A673 (cell line): Measurements from ENCODE around the gene RIPOR2. TPM values are rescaled to one million over a fixed set of nuclear protein-coding genes. Genes with fewer than 3 reads are reported as not detected.

Experiments used
- BruUV-seq: library from RNA; stranded (reverse); fragments of 400-500 nt; replicated peaks from 2 replicates; lab custom pipeline; 2021; lab: Mats Ljungman, UMichigan
- CTCF ChIA-PET: fragments of 300-600 bp; sonication (Branson Sonifier 250); formaldehyde crosslinking; loops from one replicate; lab custom pipeline; 2022; ENCODE audit warnings: antibody characterized with exemption; lab: Charles Lee
- POLR2A ChIA-PET: fragments of 300-600 bp; sonication (Branson Sonifier 250); formaldehyde crosslinking; loops from one replicate; lab custom pipeline; 2022; ENCODE audit warnings: antibody characterized with exemption; ENCODE audit not compliant: low non-redundant PET; lab: Charles Lee
- DNase-seq: peaks from one replicate; pipeline ENCODE4 v3.0.0-alpha.2; 2015; ENCODE audit warnings: low spot score
- H3K27ac ChIP-seq: fragments of 200-600 bp; sonication (generic); 2 replicates; pipeline ENCODE4 v1.5.1; 2016; ENCODE audit warnings: mixed run types, low read depth, mild to moderate bottlenecking, mixed read lengths, antibody characterized with exemption, low read length; ENCODE audit not compliant: poor library complexity, severe bottlenecking
- H3K27me3 ChIP-seq: fragments of 200-600 bp; sonication (generic); replicated peaks from 2 replicates; pipeline ENCODE4 v1.6.1; 2017; ENCODE audit warnings: mixed run types, low read depth, mild to moderate bottlenecking, mixed read lengths, antibody characterized with exemption, low read length; ENCODE audit not compliant: insufficient read depth, poor library complexity
- H3K36me3 ChIP-seq: fragments of 200-600 bp; sonication (generic); 2 replicates; pipeline ENCODE4 v1.6.1; 2016; ENCODE audit warnings: mixed run types, mild to moderate bottlenecking, mixed read lengths, antibody characterized with exemption, low read length; ENCODE audit not compliant: insufficient read depth, poor library complexity, severe bottlenecking
- H3K4me1 ChIP-seq: fragments of 200-600 bp; sonication (generic); 2 replicates; pipeline ENCODE4 v1.6.1; 2017; ENCODE audit warnings: mixed run types, mild to moderate bottlenecking, mixed read lengths, antibody characterized with exemption, low read length; ENCODE audit not compliant: insufficient read depth, poor library complexity, severe bottlenecking
- H3K4me3 ChIP-seq: fragments of 200-600 bp; sonication (generic); 2 replicates; pipeline ENCODE4 v1.5.1; 2016; ENCODE audit warnings: low read depth, mixed run types, mild to moderate bottlenecking, mixed read lengths, low read length; ENCODE audit not compliant: poor library complexity, severe bottlenecking
- H3K9me3 ChIP-seq: fragments of 200-600 bp; sonication (generic); 2 replicates; pipeline ENCODE4 v1.6.1; 2016; ENCODE audit warnings: mixed run types, low read depth, mild to moderate bottlenecking, mixed read lengths, antibody characterized with exemption, low read length; ENCODE audit not compliant: poor library complexity, severe bottlenecking
- CTCF ChIP-seq: fragments of 300-800, 200-600 bp; sonication (generic); conservative IDR thresholded peaks from 2 replicates; pipeline ENCODE4 v1.5.1; 2017; ENCODE audit warnings: low read depth, mild to moderate bottlenecking, antibody characterized with exemption, low read length, moderate library complexity, mixed read lengths
- EZH2 ChIP-seq: fragments of 200-600 bp; sonication (generic); IDR thresholded peaks from 2 replicates; pipeline ENCODE4 v1.6.1; 2017; ENCODE audit warnings: borderline replicate concordance, low read depth, mild to moderate bottlenecking, mixed read lengths, antibody characterized with exemption, low read length; ENCODE audit not compliant: poor library complexity, severe bottlenecking
- intact Hi-C: fragments of 100-400 bp; cut with micrococcal nuclease; formaldehyde crosslinking; loops from one replicate; pipeline ENCODE4 v1.10.0; 2022; ENCODE audit not compliant: unreplicated experiment
- total RNA-seq: library from RNA; stranded (reverse); gene quantifications from 2 replicates; pipeline ENCODE4 v1.2.3, GENCODE V29; 2021

The RIPOR2 gene
- total RNA-seq, 1 experiment from 2014 or later, result 0.17 TPM

- no TSS peak for BruUV-seq
- Histone ChIP-seq H3K27ac (no peak overlapping the region), H3K9me3 (no peaks in the 10 kb centered on the region), H3K4me1 (no peaks in the 10 kb centered on the region), H3K36me3 (no peaks in the 10 kb centered on the region), H3K4me3 (no peak overlapping the region), H3K27me3 (no peaks in the 10 kb centered on the region)
- TF ChIP-seq CTCF (no peak), EZH2 (no peak)
- intact Hi-C loops, result no loop called here
- CTCF ChIA-PET, result no interaction called here
- no peak for DNase-seq
- POLR2A ChIA-PET, result no interaction called here
Measured at GRCh38 chr6:24893342-24893850, 42.4 kb downstream of the RIPOR2 start.

- Histone ChIP-seq H3K4me3 (no peak overlapping the region), H3K36me3 (no peaks in the 10 kb centered on the region), H3K4me1 (no peaks in the 10 kb centered on the region), H3K27me3 (no peaks in the 10 kb centered on the region), H3K9me3 (no peaks in the 10 kb centered on the region), H3K27ac (no peak overlapping the region)
- TF ChIP-seq CTCF, result no peak
- TF ChIP-seq EZH2, result no peak
- DNase-seq, result no peak
- intact Hi-C loops, result no loop called here
- CTCF ChIA-PET, result no interaction called here
- no TSS peak for BruUV-seq
- POLR2A ChIA-PET, result no interaction called here
Measured at GRCh38 chr6:24891004-24891403, 44.8 kb downstream of the RIPOR2 start.

GRCh38 chr6:24890471-24890870 lies 45.3 kb downstream of the RIPOR2 start:
- intact Hi-C loops, result no loop called here
- Histone ChIP-seq H3K27ac (no peak overlapping the region), H3K4me3 (no peak overlapping the region), H3K9me3 (no peaks in the 10 kb centered on the region), H3K27me3 (no peaks in the 10 kb centered on the region), H3K36me3 (no peaks in the 10 kb centered on the region), H3K4me1 (no peaks in the 10 kb centered on the region)
- ChIA-PET CTCF (no interaction called here), POLR2A (no interaction called here)
- no peak for DNase-seq
- TF ChIP-seq EZH2, result no peak
- no peak for TF ChIP-seq CTCF
- no TSS peak for BruUV-seq
